HG03342 (cell line): ENCODE measurements around the gene ATP6AP1.
"Not testable (repeated sequence)": the region's sequence is repeated elsewhere in the genome, so short reads cannot be mapped to it uniquely, and the experiment has no call there.

ENCODE experiments used
- ATAC-seq: cut with Tn5 transposase; IDR thresholded peaks from one replicate; pipeline ENCODE4 v1.9.1; 2021; ENCODE audit warnings: mild to moderate bottlenecking, moderate library complexity; ENCODE audit not compliant: unreplicated experiment

Gene ATP6AP1

DNA sequence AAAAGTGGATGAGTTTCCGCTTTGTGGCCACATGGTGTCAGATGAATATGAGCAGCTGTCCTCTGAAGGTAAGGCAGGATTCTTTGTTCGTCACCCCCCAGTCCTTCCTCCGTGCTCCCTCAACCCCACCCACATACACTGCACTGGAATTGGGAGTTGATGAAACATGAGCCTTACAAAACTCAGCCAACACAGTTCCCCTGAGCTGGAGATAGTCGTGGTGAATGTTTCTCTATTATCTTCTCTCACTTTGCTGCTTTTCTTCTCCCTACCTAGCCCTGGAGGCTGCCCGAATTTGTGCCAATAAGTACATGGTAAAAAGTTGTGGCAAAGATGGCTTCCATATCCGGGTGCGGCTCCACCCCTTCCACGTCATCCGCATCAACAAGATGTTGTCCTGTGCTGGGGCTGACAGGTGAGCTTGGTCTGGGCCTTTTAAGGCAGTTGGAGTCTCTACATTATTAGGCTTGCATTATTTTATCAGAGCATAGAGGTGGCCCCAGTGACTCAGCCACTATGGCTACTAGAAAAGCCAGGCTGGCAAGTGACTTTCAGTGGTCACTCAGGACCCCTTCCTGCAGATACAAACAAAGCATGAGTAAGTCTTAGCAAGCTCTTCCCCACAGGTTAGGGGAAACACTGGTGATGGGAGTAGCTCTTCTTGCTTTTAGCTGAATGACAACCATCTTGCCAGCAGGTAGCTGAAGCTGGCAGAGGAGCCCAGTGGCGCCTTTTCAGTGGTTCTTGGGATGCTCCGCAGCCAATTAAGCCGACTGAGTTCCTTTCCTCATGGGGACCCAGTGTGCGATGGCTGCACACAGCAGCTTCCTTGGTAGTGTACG is 28.7 kb upstream of the ATP6AP1 start:
- ATAC-seq = no peak

DNA sequence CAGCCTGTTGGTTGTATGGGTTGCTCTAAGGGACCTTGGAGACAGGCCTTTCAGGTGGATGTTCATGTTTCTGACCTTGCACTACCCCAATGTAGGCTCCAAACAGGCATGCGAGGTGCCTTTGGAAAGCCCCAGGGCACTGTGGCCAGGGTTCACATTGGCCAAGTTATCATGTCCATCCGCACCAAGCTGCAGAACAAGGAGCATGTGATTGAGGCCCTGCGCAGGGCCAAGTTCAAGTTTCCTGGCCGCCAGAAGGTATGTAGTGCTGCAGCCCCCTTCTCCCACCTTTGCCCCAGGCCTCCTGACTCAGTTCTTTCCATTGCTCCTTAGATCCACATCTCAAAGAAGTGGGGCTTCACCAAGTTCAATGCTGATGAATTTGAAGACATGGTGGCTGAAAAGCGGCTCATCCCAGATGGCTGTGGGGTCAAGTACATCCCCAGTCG is 28.1 kb upstream of the ATP6AP1 start:
- not testable (repeated sequence) for ATAC-seq

DNA sequence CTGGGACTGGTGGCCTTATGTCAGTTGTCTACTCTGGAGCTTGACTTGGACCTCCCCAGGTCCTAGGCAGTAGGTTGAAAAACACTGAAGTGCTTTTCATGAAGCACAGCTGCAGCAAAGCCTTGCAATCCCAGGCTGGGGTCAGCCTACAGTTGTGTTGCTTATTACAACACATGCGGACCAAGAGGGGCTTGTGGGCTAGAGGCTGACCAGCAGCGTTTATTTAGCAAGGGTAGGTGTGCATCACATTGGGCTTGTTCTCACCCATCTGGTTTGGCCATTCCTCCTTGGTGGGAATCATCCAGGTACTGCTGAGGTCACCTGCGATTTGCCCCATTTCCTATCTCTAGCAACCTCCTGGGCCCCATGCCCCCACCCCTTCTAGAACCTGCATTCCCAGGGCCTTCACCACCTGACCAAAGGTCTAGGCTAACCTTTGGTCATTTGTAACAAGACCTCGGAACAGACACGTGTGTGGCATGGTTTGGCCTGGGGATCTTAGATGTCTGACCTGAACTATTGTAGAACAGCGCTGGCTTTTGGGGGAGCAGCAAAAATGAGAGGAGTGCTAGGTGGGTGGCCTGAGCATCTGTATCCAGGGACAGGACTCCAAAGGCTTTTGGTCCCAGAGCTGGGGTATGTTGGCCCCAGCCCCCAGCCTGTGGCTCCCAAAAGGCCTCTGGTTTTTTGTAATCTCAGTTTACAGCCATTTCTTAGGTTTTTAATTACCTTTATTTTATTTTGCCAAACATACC is 27.3 kb upstream of the ATP6AP1 start:
- no peak for ATAC-seq

DNA sequence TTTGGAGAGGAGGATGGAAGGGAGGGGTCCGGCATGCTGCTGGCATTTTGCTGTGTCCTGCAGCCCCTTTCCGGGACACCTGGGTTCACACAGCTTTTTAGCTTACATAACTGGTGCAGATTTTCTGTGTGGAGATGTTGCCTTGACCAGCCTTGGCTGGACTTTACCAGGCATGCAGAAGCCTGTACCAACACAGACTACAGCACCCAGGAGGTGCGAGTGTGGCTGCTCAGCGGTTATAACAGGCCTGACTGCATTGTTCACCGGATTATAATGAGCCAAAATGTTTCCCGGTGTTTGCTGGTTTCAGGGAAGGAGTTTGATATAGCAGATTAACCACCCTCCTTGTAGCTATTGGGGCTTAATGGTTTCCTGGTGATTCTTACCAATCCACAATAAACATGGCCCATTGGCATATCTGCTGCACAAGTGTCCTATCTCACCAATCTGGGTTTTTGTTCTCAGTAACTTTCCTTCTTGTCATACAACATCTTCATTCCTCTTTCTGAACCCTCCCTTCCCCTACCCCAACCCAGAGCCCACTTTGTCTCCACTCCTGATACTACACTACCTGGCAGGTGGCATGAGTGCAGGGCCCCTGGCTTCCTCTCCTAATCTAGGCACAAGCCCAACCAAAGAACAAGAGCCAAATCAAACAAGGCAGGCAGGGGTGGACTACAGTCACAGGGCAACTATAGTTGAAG is 26.4 kb upstream of the ATP6AP1 start:
- no peak for ATAC-seq

DNA sequence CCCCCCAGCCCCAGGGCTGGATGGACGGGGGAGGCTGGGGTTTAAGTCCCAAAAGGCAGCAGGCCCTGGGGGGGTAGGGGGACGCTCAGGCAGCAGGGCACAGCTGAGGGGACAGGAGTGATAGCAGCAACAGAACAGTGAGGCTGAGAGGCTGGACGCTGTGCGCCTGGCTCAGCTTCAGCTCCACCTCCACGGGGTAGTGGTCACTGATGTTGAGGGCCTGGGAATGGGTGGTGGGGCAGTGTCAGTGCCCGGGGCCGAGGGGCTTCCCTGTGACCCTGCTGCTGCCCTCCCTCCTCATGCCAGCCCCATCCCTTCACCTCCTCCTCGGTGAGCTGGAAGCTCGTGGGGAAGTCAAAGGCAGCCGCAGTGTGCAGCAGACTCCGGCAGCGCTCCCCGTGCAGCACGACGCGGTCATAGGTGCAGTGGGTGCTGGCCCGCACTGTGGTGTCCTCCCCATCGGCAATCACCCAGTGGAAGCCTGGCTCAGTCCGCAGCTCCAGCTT is 25.8 kb upstream of the ATP6AP1 start:
- no peak for ATAC-seq

DNA sequence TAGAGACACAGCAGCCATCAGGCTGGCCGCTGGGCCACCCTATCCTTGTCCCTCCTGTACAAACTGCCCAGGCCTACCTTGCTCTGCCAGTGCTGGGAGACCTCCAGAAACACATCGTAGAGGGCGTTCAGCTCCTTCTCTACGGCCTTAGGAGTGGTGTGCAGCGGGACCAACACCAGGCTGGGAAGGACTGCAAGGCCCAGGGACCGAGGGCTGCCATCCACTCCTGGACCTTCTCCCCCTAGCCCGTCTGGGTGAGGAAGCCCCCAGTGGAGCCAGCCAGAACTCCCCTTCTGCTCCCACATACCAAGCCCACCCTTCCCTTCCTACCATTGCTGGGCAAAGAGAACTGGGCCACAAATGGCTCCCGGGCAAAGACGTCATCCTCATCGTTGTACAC is 25.3 kb upstream of the ATP6AP1 start:
- no peak for ATAC-seq

DNA sequence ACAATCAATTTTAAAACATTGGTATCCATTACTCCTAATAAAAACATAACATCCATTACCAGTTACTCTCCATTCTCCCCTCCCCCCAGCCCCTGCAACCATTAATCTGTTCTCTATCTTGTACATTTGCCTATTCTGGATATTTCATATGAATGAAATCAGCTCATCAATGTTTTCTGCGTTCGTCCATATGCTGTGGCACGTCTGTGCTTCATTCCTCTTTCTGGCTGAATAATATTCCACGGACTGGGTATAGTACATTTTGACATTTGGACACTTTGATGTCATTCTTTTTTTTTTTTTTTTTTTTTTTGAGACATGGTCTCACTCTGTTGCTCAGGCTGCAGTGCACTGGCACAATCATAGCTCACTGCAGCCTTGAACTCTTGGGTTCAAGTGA is 24.6 kb upstream of the ATP6AP1 start:
- ATAC-seq = no peak

DNA sequence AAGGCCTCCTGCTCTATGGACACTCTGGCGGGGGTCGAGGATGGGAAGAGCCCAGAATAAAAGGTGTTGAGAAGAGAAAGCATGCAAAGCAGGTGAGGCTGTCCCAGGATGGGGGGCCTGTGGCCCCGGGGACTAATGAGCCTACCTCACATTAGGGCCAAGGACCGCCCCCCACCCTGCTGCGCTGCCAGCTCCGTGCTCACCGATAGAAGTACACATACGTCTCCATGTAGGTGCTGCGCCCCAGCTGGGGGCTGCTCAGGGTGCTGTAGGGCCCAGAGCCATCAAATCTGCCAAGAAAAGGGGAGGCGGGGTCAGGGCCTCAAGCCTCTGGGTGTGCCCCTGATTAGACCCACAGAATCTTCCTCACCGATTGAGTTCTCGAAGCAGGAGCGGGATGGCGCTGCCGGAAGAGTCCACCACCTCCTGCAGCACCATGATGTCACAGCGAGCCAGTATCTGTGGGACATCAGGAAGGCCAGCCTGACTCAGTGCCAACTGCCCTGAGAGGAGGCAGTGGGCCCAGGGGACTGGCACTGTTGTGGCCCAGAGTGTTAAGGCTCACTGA is 23.8 kb upstream of the ATP6AP1 start:
- ATAC-seq = no peak

DNA sequence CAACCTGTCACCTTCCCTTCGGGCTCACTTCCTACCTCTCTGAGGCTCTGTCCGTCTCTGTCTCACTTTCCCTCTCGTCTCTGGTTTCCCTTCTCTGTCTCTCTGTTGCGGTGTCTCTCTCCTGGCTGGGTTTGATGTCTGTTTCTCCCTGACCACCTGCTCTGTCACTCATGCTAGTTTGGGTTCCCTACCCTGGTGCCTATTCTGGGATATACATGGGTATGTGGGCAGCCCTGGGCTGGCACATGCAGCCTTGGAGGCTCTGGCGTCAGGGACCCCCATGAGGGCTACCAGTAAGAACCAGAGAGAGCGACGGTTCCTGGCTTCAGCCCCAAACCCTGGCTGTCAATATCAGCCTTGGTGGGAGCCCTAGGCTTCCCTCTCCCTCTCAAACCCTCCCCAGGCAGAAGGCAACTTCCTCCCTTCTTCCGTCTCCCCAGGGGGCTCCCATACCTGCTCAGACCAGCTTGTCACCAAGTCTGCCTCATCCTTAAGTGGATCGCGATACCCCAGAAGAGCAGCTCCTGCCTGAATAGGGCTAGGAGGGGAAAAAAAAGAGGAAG is 19.7 kb upstream of the ATP6AP1 start:
- no peak for ATAC-seq

DNA sequence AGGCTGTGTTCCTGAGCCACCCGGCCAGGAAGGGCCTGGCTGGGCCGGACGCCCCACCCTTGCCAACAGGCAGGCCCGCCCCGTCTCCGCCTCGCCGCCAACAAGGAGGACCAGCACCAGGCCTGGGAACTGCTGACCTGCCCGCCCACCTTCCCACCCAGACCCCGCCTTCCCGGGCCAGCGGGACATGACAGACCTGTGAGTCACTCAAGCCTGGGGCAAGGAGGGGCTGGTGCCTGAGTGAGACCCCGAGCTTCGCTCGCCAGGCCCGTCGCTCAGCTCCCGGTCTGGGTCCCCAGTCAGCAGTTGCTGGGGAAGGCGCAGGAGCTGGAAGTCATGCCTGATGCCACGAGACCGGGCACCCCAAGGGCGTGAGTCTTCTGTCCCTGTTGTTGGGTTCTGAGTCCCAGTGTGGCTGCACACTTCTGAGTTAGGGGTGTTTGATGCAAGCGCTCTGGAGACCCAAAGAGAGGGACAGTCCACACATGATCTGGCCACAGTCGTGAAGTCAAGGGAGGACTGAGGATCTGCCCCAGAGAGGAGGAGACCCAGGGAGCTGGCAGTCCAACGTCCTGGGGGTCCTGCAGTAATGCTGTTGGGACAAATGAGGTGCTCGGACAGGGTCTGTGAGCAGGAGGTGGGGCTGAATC is 19.1 kb upstream of the ATP6AP1 start, which contains the start of gene DNASE1L1:
Gene DNASE1L1, minus strand, starts transcription at position 33 of the 650 bp plus-strand sequence. CDS start 3,686 bp downstream, outside the sequence.
- ATAC-seq = no peak

DNA sequence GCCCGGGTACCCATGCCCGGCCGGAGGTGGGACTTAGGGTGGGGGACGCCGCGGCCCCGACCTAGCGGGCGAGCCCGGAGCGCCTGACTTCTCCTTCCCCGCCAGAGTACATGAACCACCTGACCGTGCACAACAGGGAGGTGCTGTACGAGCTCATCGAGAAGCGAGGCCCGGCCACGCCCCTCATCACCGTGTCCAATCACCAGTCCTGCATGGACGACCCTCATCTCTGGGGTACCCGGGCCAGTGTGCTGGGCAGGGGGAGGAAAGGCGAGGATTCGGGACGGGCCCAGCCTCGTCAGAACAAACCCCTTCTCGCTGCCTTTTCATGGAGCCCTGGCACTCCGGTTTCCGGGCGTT is 16.5 kb upstream of the ATP6AP1 start:
- peak; percentile 64 for ATAC-seq

DNA sequence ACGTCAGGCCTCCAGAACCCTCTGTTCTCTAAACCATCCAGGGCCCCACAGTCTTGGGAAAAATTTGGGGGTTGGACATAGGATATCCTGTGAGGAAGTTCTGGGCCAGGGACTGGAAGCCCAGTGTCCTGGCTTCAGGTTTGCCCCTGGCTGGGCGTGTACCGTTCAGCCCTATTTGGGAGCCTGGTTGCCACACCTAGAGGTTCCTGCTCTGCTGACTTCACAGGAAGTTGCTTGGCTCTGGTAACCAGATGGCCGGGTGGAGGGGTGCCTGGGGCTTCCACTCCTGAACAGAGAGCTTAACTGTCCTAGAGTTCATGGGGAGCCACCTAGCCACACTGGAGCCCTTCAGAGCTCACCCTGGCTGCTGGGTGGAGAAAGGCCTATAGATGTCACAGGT is 16.0 kb upstream of the ATP6AP1 start:
- no peak for ATAC-seq

DNA sequence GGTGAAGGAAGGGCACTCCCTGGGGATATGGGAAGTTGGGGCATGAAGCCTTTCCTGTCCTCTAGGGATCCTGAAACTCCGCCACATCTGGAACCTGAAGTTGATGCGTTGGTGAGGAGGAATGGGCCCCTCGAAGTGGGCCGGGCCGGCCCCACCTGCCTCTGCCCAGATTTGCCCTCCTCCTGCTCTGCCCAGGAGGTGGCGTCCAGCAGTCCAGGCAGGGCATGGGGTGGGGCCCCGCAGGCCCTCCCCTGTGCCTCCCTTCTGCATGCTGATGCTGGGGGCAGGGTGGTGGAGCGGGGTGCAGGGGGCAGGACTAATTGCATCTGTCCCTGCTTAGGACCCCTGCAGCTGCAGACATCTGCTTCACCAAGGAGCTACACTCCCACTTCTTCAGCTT is 15.3 kb upstream of the ATP6AP1 start:
- ATAC-seq = no peak

DNA sequence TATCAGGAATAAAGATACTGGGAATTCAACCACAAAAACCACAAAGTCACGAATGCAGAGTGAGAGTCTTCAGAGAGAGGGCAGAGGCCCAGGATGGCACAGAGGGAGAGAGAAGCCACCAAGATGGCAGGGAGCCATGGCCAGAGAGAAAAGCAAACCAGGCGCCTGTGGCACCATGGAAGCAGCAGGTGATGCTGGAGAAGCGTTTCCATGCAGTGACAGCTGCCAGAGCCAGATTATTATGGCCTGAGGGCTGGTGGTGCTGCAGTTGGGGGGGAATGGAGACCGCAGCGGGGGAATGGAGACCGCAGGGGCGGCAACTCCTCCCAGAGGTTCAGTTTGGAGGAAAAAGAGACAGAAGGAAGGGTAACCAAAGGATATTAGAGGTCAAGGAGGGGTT is 11.3 kb upstream of the ATP6AP1 start:
- ATAC-seq = no peak

DNA sequence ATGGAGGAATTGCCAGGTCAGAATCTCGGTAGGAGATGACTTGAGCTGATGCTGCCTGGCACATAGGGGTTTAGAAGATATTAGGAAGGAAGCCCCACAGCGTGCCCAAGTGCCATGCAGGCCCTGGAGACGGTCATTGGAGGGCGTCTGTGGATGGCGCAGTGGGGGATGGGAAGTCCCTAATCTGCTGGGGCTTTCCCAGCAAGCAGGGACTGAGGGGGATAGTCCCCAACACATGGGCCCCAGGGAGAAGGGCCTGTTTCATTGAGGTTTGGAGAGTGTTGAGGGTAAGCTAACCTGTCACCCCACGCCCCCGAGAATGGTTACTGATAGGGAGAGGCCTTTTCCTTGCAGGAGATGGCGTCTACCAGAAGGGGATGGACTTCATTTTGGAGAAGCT is 9.3 kb upstream of the ATP6AP1 start:
- no peak for ATAC-seq

DNA sequence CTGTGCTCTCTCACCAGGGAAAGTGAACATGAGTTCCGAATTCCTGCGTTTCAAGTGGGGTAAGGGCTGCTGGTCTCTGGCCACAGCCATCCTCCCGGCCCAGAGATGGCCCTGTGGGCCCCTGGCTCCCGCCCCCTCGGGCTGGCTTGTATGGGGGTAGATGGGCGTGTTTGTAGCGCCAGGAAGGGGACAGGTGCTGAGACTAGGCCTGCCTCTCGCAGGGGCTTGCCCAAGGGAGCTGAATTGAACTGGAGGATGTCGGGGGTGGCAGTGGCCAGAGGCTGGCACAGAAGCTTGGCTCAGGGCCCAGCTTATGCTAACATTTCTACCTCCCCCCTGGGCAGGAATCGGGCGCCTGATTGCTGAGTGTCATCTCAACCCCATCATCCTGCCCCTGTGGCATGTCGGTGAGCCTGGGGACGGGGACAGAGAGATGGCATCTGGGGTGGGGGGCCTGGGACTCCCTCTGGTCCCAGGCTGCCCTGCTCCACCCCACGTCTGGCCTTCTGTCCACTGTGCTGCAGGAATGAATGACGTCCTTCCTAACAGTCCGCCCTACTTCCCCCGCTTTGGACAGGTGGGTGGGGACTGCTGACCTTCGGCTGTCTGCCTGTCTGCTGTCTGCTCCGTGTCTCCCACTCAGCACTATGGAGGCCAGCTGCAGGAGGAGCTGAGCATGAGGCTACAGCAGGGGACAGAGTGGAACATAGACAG is 8.6 kb upstream of the ATP6AP1 start:
- no peak for ATAC-seq

DNA sequence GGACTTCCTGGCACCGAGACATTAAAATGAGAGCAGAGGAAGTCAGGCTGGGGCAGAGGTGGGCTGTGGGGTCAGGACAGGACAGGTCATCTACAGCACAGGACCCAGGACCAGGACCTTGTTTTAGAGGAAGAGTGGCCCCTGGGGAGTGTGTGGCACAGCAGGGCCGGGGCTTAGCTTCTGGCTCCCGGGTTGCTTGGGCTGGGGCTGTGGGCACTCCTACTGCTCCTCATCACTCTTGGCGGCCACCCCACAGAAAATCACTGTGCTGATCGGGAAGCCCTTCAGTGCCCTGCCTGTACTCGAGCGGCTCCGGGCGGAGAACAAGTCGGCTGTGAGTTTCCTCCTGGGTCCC is 8.1 kb upstream of the ATP6AP1 start:
- ATAC-seq = no peak

DNA sequence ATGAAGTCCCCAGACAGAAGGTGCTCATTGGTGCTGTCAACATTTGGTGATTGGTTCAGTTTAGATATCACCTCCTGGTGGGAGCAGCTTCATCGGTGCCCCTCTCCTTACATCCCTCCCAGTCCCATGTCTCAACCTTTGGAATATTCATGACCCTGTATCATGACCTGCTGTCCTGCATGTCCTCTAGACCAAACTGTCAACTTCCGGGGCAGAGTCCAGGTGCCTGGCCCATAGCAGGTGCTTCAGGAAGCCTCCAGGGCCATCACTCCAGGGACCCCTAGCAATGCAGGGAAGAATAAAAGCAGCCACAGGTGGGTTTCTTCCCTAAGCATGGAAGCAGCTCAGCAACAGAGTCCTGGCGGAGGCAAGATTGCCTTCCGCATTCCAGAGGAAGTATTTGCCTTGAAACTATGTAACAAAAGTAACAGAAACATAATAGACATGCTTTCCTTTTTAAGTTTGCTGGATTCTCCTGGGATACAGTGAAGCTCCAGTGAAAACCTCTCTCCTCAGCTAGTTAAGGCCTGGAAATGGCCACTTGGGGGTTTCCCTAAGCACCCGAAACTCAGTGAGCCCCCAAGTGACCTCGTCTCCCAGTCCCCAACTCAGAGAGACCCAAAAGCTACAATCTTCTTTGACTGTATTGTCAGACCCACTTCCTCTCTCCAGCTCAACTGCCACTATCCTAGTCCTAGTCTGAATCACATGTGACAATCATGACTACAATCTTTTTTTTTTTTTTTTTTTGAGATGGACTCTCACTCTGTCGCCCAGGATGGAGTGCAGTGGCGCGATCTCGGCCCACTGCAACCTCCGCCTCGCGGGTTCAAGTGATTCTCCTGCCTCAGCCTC is 1.3 kb upstream of the ATP6AP1 start:
- no peak for ATAC-seq

DNA sequence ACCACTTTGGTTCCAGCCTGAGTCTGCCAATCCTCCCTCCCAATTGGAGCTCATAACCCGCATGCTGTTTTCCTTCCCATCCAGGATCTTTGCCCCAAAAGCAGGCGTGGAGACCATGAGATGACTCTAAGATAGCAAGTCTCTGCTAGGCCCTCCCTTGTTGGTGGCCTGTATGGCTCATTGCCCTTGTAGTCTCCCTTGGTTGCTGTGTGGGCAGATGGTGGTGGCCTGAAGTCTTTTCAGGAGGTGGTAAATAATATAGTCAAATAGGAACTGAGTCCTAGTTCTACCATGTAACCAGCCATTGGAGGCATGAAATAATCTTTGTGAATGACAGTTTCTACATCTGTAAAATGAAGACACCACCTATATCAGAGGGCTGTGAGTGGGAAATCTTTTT is 1.2 kb downstream of the ATP6AP1 start:
- no peak for ATAC-seq
